ENCODE data around the gene ALDH1A2. TPM values are rescaled to one million over a fixed set of nuclear protein-coding genes. Genes with fewer than 3 reads are reported as not detected.

Gene ALDH1A2
- total RNA-seq, 1 donor from 2014 or later = 11.0 TPM

DNA sequence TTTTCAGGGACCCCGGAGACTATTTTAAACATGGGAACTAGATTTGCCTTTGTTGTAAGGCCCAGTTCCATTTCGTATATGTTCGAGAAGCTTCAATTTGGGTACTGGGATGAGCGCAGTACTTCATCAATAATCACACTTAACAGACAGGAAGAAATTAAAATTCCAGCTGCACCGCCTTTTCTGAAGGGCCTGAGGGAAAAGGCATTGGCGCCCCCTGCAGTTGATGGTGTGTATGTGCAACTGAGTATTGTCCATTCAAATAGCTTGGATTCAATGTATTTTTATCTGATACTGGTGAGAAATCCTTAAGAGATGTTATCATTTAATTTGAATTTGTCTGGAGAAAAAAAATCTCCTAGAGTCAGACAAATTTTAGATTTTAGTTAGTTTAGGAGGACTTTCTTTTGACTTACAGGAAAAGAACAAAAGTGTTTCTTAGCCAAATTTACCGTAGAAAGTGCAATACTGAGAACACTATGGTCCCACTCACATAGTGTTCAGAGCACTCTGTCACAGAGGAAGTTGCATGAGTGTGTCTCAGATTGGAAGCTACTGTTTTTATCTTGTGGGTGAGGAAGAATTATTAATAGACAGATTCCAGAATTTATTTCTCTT is 5.4 kb upstream of the ALDH1A2 start:
- Histone ChIP-seq H3K9me3 (ENCODE audit: control insufficient read depth in 3 of 3, low read length in 3 of 3) (no peaks in the 10 kb centered on the region), H3K4me1 (ENCODE audit: control insufficient read depth in 3 of 3, insufficient read depth in 3 of 3, low read length in 3 of 3) (peaks cover 2 to 6% (median 3%) of the 10 kb centered on the region in 3 donors), H3K9ac (ENCODE audit: low read depth in 1 of 3, low read length in 3 of 3) (no peak overlapping the region), H3K36me3 (ENCODE audit: control insufficient read depth in 3 of 3, insufficient read depth in 3 of 3, low read length in 3 of 3) (no peaks in the 10 kb centered on the region), H3K27me3 (ENCODE audit: control insufficient read depth in 3 of 3, insufficient read depth in 3 of 3, low read length in 3 of 3) (peaks cover 10 to 16% (median 13%) of the 10 kb centered on the region in 3 donors), H3K27ac (ENCODE audit: low read depth, low read length) (no peak overlapping the region), H3K4me3 (ENCODE audit: low read length in 3 of 3) (no peak overlapping the region)

DNA sequence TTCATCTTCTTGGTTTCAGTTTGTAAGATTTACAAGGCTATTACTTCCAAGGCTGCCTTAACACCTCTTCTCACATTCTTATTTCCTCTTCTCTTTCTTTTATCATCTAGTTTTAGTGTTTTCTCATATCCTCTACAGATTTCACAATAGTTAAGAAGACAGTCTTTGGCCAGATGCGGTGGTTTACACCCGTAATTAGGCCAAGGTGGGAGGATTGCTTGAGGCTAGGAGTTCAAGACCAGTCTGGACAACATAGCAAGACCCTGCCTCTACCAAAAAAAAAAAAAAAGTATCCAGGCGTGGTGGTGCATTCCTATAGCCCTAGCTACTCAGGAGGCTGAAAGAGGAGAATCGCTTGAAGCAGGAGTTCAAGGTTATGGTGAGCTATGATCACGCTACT is 3.5 kb upstream of the ALDH1A2 start:
- Histone ChIP-seq H3K27ac (ENCODE audit: low read depth, low read length) (no peak overlapping the region), H3K4me1 (ENCODE audit: control insufficient read depth in 3 of 3, insufficient read depth in 3 of 3, low read length in 3 of 3) (peaks cover 3 to 7% (median 5%) of the 10 kb centered on the region in 3 donors), H3K27me3 (ENCODE audit: control insufficient read depth in 3 of 3, insufficient read depth in 3 of 3, low read length in 3 of 3) (peaks cover 27 to 33% (median 32%) of the 10 kb centered on the region in 3 donors), H3K9me3 (ENCODE audit: control insufficient read depth in 3 of 3, low read length in 3 of 3) (no peaks in the 10 kb centered on the region), H3K9ac (ENCODE audit: low read depth in 1 of 3, low read length in 3 of 3) (no peak overlapping the region), H3K36me3 (ENCODE audit: control insufficient read depth in 3 of 3, insufficient read depth in 3 of 3, low read length in 3 of 3) (no peaks in the 10 kb centered on the region), H3K4me3 (ENCODE audit: low read length in 3 of 3) (no peak overlapping the region)

DNA sequence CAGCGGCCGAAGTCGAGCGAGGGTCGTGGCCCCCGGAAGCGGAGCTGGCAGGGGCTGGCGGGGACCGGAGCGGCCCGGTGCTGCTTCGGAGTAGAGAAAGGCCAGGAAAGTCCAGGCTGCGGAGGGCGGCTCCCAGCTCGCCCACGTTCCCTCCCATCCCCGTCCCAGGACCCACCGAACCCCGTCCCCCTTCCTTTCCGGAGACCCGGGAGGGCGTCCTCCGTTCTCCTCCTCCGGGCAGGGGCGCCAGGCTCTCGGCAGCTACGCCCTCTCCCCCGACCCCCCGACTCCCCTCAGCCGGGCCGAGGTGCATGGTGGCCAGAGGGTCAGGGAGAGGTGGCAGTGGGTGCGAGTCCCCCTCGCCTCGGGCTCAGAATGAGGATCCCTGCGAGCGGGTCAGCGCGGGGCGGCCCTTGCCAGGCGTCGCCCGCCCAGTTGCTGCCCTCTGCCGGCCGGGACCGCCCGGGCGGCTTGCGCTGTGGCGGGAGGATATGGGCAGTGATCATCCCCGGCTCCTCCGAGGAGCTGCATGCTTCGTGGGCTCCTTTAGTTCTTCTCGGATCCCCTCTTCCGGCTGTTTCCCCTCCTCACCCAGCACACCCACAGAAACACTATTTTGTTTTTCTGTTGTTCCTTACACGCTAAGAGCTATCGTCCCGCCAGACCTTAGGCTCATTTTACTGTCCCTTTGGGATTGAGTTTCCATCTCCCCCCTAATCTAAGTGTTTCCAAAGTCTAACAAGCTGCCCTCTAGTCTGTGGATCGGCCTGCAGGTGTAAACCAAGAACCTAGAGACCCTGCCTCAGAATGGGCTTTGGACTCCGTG is 744 bp upstream of the ALDH1A2 start:
- Histone ChIP-seq H3K27me3 (ENCODE audit: control insufficient read depth in 3 of 3, insufficient read depth in 3 of 3, low read length in 3 of 3) (peaks cover 33 to 48% (median 45%) of the 10 kb centered on the region in 3 donors), H3K27ac (ENCODE audit: low read depth, low read length) (no peak overlapping the region), H3K4me1 (ENCODE audit: control insufficient read depth in 3 of 3, insufficient read depth in 3 of 3, low read length in 3 of 3) (peaks cover 3 to 7% (median 5%) of the 10 kb centered on the region in 3 donors), H3K9me3 (ENCODE audit: control insufficient read depth in 3 of 3, low read length in 3 of 3) (no peaks in the 10 kb centered on the region), H3K36me3 (ENCODE audit: control insufficient read depth in 3 of 3, insufficient read depth in 3 of 3, low read length in 3 of 3) (no peaks in the 10 kb centered on the region), H3K9ac (ENCODE audit: low read depth in 1 of 3, low read length in 3 of 3) (peak overlapping the region in 1 of 3 donors; percentile 35), H3K4me3 (ENCODE audit: low read length in 3 of 3) (peak overlapping the region; percentile 51 to 59 (median 58))

DNA sequence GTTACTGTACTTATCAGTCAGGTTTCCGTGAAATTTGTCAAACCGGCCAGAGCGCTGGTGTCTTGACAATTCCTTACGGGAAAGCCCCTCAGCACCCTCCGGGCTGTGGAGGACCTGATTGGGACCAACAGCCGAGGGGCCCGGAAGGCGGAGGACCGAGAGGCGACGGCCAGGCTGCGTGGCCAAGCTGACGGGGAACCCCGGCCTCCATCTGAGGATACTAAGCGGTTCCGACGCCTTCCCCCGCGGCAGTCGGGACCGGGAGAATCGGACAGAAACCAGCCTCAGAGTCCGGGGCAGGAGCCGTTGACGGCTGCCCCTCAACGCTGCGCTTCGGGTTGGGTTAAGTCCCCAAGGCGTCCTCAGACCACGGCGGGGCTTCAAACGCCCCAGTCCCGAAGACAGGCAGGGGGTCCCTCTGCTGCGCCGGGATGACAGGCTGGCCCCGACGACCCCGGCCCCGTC is 499 bp downstream of the ALDH1A2 start:
- H3K9me3 ChIP-seq (ENCODE audit: control insufficient read depth in 3 of 3, low read length in 3 of 3) = no peaks in the 10 kb centered on the region
- H3K4me3 ChIP-seq (ENCODE audit: low read length in 3 of 3) = peak overlapping the region in 2 of 3 donors; percentile 37 to 58
- H3K4me1 ChIP-seq (ENCODE audit: control insufficient read depth in 3 of 3, insufficient read depth in 3 of 3, low read length in 3 of 3) = peaks cover 3 to 7% (median 5%) of the 10 kb centered on the region in 3 donors
- peak overlapping the region in 2 of 3 donors; percentile 14 to 65 for H3K9ac ChIP-seq (ENCODE audit: low read depth in 1 of 3, low read length in 3 of 3)
- peak overlapping the region; percentile 58 for H3K27ac ChIP-seq (ENCODE audit: low read depth, low read length)
- H3K36me3 ChIP-seq (ENCODE audit: control insufficient read depth in 3 of 3, insufficient read depth in 3 of 3, low read length in 3 of 3) = no peaks in the 10 kb centered on the region
- H3K27me3 ChIP-seq (ENCODE audit: control insufficient read depth in 3 of 3, insufficient read depth in 3 of 3, low read length in 3 of 3) = peaks cover 35 to 48% (median 48%) of the 10 kb centered on the region in 3 donors

DNA sequence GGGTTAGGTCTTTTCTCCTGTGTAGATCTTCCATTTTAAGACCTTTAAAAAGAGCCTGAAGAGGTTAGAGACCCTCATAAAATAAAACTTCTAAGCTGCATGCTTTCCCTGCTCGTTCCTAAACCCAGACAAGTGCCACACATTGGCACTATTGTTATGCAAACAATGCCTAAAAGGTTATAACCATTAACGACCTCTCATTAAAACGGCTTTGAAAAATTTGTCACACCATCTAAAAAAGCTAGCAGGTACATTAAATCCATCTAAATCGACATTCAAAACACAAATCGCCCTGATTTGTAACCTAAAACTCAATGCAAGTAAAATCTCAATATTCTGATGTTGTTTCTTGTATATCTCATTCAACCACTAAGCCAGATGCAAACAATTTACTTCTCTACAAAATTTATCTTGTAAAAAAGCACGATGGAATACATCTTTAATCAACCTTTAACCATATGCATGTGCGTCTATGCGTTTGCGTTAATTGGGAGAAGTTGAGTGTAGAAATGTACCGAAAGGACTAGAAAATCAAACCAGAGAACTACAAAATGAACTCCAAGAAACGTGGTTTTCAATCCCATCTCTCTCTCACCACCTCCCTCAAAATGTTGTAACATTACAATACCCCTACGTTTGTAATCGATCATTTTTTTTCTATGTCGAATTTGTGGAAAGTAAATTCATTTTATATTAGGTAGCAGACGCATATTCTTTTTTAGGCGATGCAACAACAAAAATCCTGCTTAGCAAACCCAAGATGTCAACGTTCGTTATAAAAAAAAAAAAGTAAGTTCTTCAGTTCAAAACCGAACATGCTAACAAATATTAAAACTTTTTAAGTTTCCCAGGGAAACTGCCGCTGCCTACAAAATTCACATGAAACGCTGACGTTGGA is 1.2 kb downstream of the ALDH1A2 start:
- Histone ChIP-seq H3K27ac (ENCODE audit: low read depth, low read length) (peak overlapping the region; percentile 58), H3K27me3 (ENCODE audit: control insufficient read depth in 3 of 3, insufficient read depth in 3 of 3, low read length in 3 of 3) (peaks cover 37 to 48% (median 48%) of the 10 kb centered on the region in 3 donors), H3K9ac (ENCODE audit: low read depth in 1 of 3, low read length in 3 of 3) (no peak overlapping the region), H3K4me1 (ENCODE audit: control insufficient read depth in 3 of 3, insufficient read depth in 3 of 3, low read length in 3 of 3) (peaks cover 3 to 7% (median 5%) of the 10 kb centered on the region in 3 donors), H3K9me3 (ENCODE audit: control insufficient read depth in 3 of 3, low read length in 3 of 3) (no peaks in the 10 kb centered on the region), H3K36me3 (ENCODE audit: control insufficient read depth in 3 of 3, insufficient read depth in 3 of 3, low read length in 3 of 3) (no peaks in the 10 kb centered on the region), H3K4me3 (ENCODE audit: low read length in 3 of 3) (peak overlapping the region in 1 of 3 donors; percentile 37)

DNA sequence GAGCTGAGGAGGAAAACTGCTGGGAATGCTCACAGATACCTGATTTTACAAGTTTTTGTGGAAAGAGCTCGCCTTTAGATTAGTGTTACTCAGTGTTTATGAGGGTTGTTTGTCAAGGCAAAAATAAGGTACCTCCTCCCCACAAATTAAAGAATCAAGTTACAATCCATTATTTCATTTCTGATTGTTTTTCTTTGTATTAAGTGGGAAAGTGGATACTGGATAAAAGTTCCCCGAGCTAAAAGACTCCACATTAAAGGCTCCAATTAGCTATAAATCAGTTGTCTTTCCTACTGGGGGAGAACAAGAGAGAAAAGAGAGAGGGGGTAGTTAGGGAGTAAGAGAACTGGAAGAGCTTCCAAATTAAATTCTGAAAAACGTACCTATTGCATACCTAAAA is 1.9 kb downstream of the ALDH1A2 start:
- H3K36me3 ChIP-seq (ENCODE audit: control insufficient read depth in 3 of 3, insufficient read depth in 3 of 3, low read length in 3 of 3) = no peaks in the 10 kb centered on the region
- H3K27ac ChIP-seq (ENCODE audit: low read depth, low read length) = no peak overlapping the region
- peaks cover 37 to 48% (median 48%) of the 10 kb centered on the region in 3 donors for H3K27me3 ChIP-seq (ENCODE audit: control insufficient read depth in 3 of 3, insufficient read depth in 3 of 3, low read length in 3 of 3)
- H3K9me3 ChIP-seq (ENCODE audit: control insufficient read depth in 3 of 3, low read length in 3 of 3) = no peaks in the 10 kb centered on the region
- H3K4me3 ChIP-seq (ENCODE audit: low read length in 3 of 3) = no peak overlapping the region
- no peak overlapping the region for H3K9ac ChIP-seq (ENCODE audit: low read depth in 1 of 3, low read length in 3 of 3)
- H3K4me1 ChIP-seq (ENCODE audit: control insufficient read depth in 3 of 3, insufficient read depth in 3 of 3, low read length in 3 of 3) = peaks cover 3 to 7% (median 5%) of the 10 kb centered on the region in 3 donors

DNA sequence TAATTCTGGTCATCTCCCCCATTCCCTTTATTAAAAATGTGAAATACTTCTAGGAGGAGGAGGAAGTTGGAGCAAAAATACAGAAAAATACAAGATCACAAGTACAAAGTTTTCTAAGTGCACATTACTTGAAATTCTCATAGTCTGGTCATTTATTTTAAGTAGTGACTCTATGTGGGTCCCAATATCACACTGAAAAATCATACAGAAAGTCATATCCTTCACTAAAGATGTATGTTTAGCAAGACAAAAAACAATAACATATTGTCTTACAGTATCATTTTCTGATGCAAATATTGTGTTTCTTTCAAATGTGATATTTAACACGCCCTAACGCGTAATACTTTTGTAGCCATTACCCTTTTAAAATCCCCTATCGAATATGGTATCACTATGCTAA is 2.5 kb downstream of the ALDH1A2 start:
- H3K4me1 ChIP-seq (ENCODE audit: control insufficient read depth in 3 of 3, insufficient read depth in 3 of 3, low read length in 3 of 3) = peaks cover 3 to 7% (median 5%) of the 10 kb centered on the region in 3 donors
- no peak overlapping the region for H3K4me3 ChIP-seq (ENCODE audit: low read length in 3 of 3)
- no peaks in the 10 kb centered on the region for H3K9me3 ChIP-seq (ENCODE audit: control insufficient read depth in 3 of 3, low read length in 3 of 3)
- peaks cover 37 to 48% (median 48%) of the 10 kb centered on the region in 3 donors for H3K27me3 ChIP-seq (ENCODE audit: control insufficient read depth in 3 of 3, insufficient read depth in 3 of 3, low read length in 3 of 3)
- no peak overlapping the region for H3K27ac ChIP-seq (ENCODE audit: low read depth, low read length)
- H3K9ac ChIP-seq (ENCODE audit: low read depth in 1 of 3, low read length in 3 of 3) = no peak overlapping the region
- H3K36me3 ChIP-seq (ENCODE audit: control insufficient read depth in 3 of 3, insufficient read depth in 3 of 3, low read length in 3 of 3) = no peaks in the 10 kb centered on the region

DNA sequence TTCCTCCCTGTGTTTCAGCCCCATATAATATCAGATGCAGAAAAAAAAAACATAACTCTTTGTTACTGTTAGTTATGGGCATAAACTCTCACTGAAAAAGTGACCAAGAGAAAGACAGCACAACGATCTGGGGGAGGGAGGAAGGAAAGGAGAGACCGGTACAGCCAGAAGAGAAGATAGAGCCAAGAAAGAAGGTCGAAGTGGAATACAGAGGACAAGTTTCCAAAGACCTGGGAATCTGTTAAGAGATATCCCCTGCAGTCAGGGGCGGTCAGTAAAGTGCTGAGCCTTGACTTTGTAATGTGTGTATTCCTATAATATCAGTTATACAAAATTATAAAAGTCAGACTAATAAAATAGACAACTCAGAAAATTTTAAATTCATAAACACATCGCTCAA is 3.3 kb downstream of the ALDH1A2 start:
- Histone ChIP-seq H3K27me3 (ENCODE audit: control insufficient read depth in 3 of 3, insufficient read depth in 3 of 3, low read length in 3 of 3) (peaks cover 37 to 48% (median 46%) of the 10 kb centered on the region in 3 donors), H3K4me1 (ENCODE audit: control insufficient read depth in 3 of 3, insufficient read depth in 3 of 3, low read length in 3 of 3) (peaks cover 3 to 7% (median 5%) of the 10 kb centered on the region in 3 donors), H3K27ac (ENCODE audit: low read depth, low read length) (no peak overlapping the region), H3K36me3 (ENCODE audit: control insufficient read depth in 3 of 3, insufficient read depth in 3 of 3, low read length in 3 of 3) (no peaks in the 10 kb centered on the region), H3K4me3 (ENCODE audit: low read length in 3 of 3) (no peak overlapping the region), H3K9ac (ENCODE audit: low read depth in 1 of 3, low read length in 3 of 3) (no peak overlapping the region), H3K9me3 (ENCODE audit: control insufficient read depth in 3 of 3, low read length in 3 of 3) (no peaks in the 10 kb centered on the region)

DNA sequence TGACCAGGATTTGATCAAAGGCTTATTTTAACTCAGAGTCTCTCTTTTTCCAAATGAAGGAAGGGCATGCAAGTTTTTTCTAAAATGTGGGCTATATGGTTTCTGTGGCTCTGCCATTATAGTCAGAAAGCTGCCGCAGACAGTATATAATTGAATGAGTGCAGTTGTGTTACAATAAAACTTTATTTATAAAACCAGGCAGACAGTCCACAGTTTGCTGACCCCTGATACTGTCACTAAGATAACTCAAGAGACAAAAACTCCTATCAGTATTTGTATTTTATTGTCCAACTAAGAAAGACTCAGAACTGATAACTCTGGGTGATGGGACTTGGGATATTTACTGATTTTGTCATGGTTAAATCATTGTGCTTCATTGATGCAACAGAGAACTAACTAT is 4.9 kb downstream of the ALDH1A2 start:
- Histone ChIP-seq H3K27me3 (ENCODE audit: control insufficient read depth in 3 of 3, insufficient read depth in 3 of 3, low read length in 3 of 3) (peaks cover 24 to 32% (median 32%) of the 10 kb centered on the region in 3 donors), H3K27ac (ENCODE audit: low read depth, low read length) (no peak overlapping the region), H3K9ac (ENCODE audit: low read depth in 1 of 3, low read length in 3 of 3) (no peak overlapping the region), H3K36me3 (ENCODE audit: control insufficient read depth in 3 of 3, insufficient read depth in 3 of 3, low read length in 3 of 3) (no peaks in the 10 kb centered on the region), H3K9me3 (ENCODE audit: control insufficient read depth in 3 of 3, low read length in 3 of 3) (no peaks in the 10 kb centered on the region), H3K4me1 (ENCODE audit: control insufficient read depth in 3 of 3, insufficient read depth in 3 of 3, low read length in 3 of 3) (no peaks in the 10 kb centered on the region), H3K4me3 (ENCODE audit: low read length in 3 of 3) (no peak overlapping the region)

Measured in skeletal muscle tissue (tissue), 4 donors.